Activated naive CD8-positive, alpha-beta T cell treated with anti-CD3 and anti-CD28 coated beads, Interleukin-2, amount 10 ng/mL, durations not matched to agents 7 days and 5 days (primary cell): ENCODE data around the gene FOSL2. TPM values are rescaled to one million over a fixed set of nuclear protein-coding genes. Genes with fewer than 3 reads are reported as not detected.

Experiments
- ATAC-seq: fragments of 150-1000 bp; cut with Tn5 transposase; one replicate; pipeline ENCODE4 v1.10.0; 2021; ENCODE audit warnings: low read depth, moderate library complexity
- POLR2A ChIA-PET: fragments of 350-600 bp; sonication (Branson Sonifier 250); formaldehyde crosslinking; loops from one replicate; lab custom pipeline; 2021; ENCODE audit warnings: antibody characterized with exemption; lab: Charles Lee
- DNase-seq: peaks from one replicate; pipeline ENCODE4 v3.0.0; 2021
- H3K27ac Mint-ChIP-seq: one replicate; pipeline ENCODE4 v1.8.0; 2022; ENCODE audit warnings: mild to moderate bottlenecking, mixed read lengths
- H3K27me3 Mint-ChIP-seq: one replicate; pipeline ENCODE4 v1.8.0; 2022; ENCODE audit warnings: mild to moderate bottlenecking, moderate library complexity, mixed read lengths
- H3K36me3 Mint-ChIP-seq: one replicate; pipeline ENCODE4 v1.8.0; 2021; ENCODE audit warnings: mild to moderate bottlenecking, mixed read lengths
- H3K4me1 Mint-ChIP-seq: one replicate; pipeline ENCODE4 v1.8.0; 2021; ENCODE audit warnings: mixed read lengths
- H3K4me3 Mint-ChIP-seq: one replicate; pipeline ENCODE4 v1.8.0; 2022; ENCODE audit warnings: mild to moderate bottlenecking, moderate library complexity, mixed read lengths
- H3K9me3 Mint-ChIP-seq: one replicate; pipeline ENCODE4 v1.8.0; 2021; ENCODE audit warnings: mixed read lengths
- total RNA-seq, 2 experiments: library from RNA; stranded (reverse); gene quantifications; one replicate each; pipeline ENCODE4 v1.2.3, GENCODE V29; 2021

Gene FOSL2
- total RNA-seq, 2 experiments from 2014 or later, result 24.9 to 30.1 TPM

DNA sequence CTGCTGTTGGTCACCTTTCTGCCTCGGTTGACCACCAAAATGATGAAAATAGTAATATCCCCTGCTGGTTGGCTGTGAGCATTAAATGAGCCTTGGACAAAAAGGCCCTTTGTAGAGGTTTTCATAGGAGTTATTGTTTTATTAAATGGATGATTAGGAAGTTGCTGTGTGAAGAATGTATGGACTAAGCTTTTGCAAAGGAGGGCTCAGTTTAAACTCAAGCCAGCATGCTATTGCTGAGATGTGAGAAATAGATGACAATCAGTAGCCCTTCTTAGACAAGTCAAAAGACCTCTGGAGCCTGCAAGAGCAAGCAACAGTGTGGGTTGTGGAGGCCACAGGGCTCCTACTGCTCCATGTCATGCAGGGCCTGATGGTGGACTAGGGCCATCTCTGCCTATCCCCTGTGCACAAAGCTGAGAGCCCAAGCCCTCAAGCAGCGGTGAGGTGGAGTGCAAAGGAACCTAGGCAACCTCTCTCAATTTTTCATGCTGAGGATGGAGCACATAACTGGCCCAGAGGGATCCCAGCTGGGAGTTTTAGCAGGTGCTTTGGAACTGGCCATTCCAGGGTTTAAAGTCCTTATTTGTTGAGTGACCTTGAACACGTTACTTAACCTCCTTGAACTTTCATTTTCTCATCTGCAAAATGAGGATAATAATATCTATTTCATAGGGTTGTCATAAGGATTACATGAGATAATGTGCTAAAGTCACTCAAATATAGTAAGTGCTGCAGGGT, 37.1 kb downstream of the FOSL2 start:
- peaks cover 69% of the 10 kb centered on the region for H3K4me1 Mint-ChIP-seq
- ATAC-seq (peak; percentile 5), DNase-seq (no peak)
- peaks cover 12% of the 10 kb centered on the region for H3K36me3 Mint-ChIP-seq
- H3K4me3 Mint-ChIP-seq, result peak overlapping the region; percentile 60
- H3K9me3 Mint-ChIP-seq, result peaks cover 5% of the 10 kb centered on the region
- peak overlapping the region; percentile 84 for H3K27ac Mint-ChIP-seq
- POLR2A ChIA-PET, result interaction anchor here (0.5 to 2.4 kb wide), 6 partner anchors 19 to 660 kb away, joined by 3 to 10 read pairs (median 4); no protein-coding TSS in a partner anchor
- H3K27me3 Mint-ChIP-seq, result no peaks in the 10 kb centered on the region

DNA sequence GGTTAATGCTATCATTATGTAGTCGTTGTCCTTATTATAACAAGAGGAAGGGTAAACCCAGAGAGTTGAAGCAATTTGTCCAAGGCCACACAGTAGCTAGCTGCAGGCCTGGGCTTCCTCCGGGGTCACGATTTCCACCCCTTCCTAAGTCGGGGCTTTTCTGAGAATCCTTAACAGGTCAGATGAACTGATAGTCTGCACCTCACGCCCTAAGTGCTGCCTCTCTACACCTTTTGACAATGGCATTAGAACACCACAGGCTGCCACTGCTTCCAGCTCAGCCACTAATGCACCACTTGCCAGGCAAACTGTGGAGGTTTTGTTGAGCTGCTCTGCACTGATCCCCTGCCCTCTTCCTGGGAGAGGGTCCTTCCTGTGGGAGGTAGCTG, 37.7 kb downstream of the FOSL2 start:
- Mint-ChIP-seq H3K9me3 (peaks cover 5% of the 10 kb centered on the region), H3K27ac (peak overlapping the region; percentile 84), H3K4me1 (peaks cover 69% of the 10 kb centered on the region), H3K36me3 (peaks cover 12% of the 10 kb centered on the region), H3K4me3 (peak overlapping the region; percentile 60), H3K27me3 (no peaks in the 10 kb centered on the region)
- DNase-seq, result no peak
- ATAC-seq, result peak; percentile 69
- POLR2A ChIA-PET, result interaction anchor here (0.5 to 2.4 kb wide), 6 partner anchors 19 to 660 kb away, joined by 3 to 10 read pairs (median 4); no protein-coding TSS in a partner anchor

DNA sequence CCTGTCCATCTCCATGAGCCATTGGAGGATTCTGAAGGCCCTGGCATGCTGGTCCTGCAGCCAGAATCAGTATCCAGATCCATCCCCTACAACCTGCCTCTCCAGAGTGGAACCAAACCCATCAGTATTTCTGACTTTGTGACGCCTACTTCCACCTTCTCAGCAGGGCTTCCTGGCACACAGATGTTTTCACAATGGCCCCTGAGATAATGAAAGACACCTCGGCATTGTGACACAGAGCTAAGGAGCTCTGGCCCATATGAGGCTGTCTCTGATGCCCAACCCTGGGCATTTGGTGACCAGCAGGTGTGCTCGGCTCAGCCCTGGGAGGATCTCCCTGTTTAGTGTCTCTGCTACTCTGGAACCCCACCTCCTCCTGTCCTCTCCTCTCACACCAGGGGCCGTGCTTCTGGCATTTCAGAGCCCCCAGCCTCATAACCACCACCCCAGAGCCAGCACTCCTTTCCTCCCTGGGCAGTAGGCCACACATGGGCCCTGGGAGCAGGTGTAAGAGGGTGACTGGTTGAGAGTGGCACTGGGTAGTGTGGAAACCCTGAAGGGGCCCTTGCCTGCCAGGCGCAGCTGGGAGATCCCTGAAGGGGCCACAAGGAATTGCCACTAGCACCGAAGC, 38.2 kb downstream of the FOSL2 start:
- peak overlapping the region; percentile 84 for H3K27ac Mint-ChIP-seq
- H3K27me3 Mint-ChIP-seq, result no peaks in the 10 kb centered on the region

DNA sequence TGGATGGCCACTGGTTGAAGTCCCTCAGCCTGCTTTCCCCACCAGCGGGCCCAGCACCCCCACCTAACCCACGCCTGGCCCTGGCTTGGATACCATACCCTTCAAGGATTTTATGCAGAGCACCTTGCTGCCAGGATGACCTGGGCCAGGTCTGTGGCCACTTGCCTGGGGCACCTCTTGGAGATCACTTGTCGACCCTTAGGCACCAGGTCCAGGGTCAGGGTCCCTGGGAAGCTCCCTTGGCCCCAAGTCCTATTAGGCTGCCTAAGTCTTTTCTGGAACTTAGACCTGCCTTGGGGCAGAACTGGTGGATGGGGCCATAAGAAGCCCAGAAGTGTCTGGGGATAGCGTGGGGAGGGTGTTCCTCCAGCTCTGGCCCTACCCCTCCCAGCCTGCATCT, 39.1 kb downstream of the FOSL2 start:
- Mint-ChIP-seq H3K27ac (peak overlapping the region; percentile 84), H3K9me3 (peaks cover 5% of the 10 kb centered on the region), H3K27me3 (no peaks in the 10 kb centered on the region), H3K4me3 (no peak overlapping the region), H3K36me3 (peaks cover 12% of the 10 kb centered on the region), H3K4me1 (peaks cover 67% of the 10 kb centered on the region)
- DNase-seq, result no peak
- POLR2A ChIA-PET, result interaction anchor here (2.4 kb wide), 1 partner anchor 22 kb away, joined by 10 read pairs; no protein-coding TSS in a partner anchor
- no peak for ATAC-seq

More for the DNA sequence above, 38.2 kb downstream of the FOSL2 start:
- Mint-ChIP-seq H3K36me3 (peaks cover 12% of the 10 kb centered on the region), H3K4me3 (peak overlapping the region; percentile 60), H3K4me1 (peaks cover 71% of the 10 kb centered on the region), H3K9me3 (peaks cover 5% of the 10 kb centered on the region)
- POLR2A ChIA-PET, result interaction anchor here (1.2 to 2.4 kb wide), 4 partner anchors 18 to 39 kb away, joined by 3 to 10 read pairs (median 4); no protein-coding TSS in a partner anchor
- ATAC-seq (peak; percentile 28), DNase-seq (no peak)

DNA sequence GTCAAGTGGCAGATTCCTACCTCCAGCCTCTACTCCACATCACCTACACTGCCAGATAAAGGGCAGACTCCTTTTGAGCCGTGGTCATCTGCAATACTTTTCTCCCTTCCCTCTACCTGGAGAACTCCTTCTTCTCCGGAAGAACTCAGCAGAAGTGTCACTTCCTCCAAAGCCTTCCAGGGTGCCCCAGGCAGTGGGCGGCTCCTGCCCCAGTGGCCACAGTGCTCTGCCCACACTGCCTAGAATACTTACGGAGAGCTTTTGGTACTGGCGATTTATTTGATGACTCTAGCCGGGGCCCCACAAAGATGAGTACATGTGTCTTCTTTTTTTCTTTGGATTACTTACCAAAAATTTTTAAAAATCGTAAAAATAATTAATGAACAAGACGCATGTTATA, 39.7 kb downstream of the FOSL2 start:
- H3K4me3 Mint-ChIP-seq, result no peak overlapping the region
- H3K4me1 Mint-ChIP-seq, result peaks cover 65% of the 10 kb centered on the region
- DNase-seq (no peak), ATAC-seq (no peak)
- H3K9me3 Mint-ChIP-seq, result peaks cover 5% of the 10 kb centered on the region
- peak overlapping the region; percentile 63 for H3K27ac Mint-ChIP-seq
- H3K36me3 Mint-ChIP-seq, result peaks cover 12% of the 10 kb centered on the region
- no peaks in the 10 kb centered on the region for H3K27me3 Mint-ChIP-seq
- POLR2A ChIA-PET, result no interaction called here

DNA sequence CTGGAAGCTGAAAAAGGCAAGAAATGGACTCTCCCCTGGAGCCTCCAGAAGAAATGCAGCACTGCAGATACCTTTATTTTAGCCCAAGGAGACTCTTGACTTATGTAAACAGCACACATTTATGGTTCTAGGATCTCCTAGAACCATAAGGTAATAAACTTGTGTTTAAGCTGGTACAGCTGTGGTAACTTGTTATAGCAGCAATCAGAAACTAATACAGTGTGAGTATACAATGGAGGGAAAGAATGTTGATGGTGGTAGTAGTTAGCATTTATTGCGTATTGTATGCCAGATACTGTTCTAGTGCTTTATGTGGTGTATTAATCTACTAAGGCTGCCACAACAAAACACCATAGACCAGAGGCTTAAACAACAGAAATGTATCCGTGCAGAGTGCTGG, 40.6 kb downstream of the FOSL2 start:
- no peak overlapping the region for H3K4me3 Mint-ChIP-seq
- H3K9me3 Mint-ChIP-seq, result peaks cover 5% of the 10 kb centered on the region
- DNase-seq (no peak), ATAC-seq (no peak)
- H3K4me1 Mint-ChIP-seq, result peaks cover 64% of the 10 kb centered on the region
- H3K36me3 Mint-ChIP-seq, result peaks cover 12% of the 10 kb centered on the region
- no peaks in the 10 kb centered on the region for H3K27me3 Mint-ChIP-seq
- POLR2A ChIA-PET, result interaction anchor here (0.6 kb wide), 1 partner anchor 42 kb away, joined by 5 read pairs; no protein-coding TSS in a partner anchor
- no peak overlapping the region for H3K27ac Mint-ChIP-seq

DNA sequence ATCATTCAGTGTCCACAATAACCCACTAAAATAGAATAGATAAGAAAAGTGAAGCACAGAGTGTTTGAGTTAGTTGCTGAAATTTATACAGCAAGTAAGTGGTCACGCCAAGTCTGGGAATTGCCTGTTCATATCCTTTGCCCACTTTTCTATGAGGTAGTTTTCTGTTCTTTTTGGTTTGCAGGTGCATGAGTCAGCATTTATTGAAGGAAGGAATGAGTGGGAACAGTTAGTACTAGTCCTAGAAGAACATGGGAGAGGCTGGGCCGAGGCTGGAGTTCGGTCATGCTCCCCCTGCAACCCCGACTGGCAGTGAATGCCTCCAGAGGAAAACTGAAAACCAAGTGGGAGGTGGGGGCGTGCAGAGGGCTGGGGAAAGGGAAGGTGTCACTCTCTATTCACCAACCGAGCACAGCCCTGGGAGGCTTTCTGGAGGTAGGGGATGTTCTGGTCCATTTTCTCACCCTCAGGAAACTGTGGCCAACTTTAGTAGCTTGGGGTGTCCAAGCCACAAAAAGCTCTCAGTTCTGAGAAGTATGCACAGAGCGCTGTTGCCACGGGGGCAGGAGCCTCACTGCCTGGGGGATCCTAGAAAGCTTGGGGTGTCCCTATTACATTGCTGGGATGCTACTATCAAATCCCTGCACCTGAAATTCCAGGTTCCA, 41.4 kb downstream of the FOSL2 start:
- Mint-ChIP-seq H3K27ac (peak overlapping the region; percentile 51), H3K4me1 (peaks cover 71% of the 10 kb centered on the region), H3K9me3 (peaks cover 5% of the 10 kb centered on the region), H3K36me3 (peaks cover 12% of the 10 kb centered on the region), H3K4me3 (peak overlapping the region; percentile 64), H3K27me3 (no peaks in the 10 kb centered on the region)
- ATAC-seq (peak; percentile 62), DNase-seq (no peak)
- POLR2A ChIA-PET, result interaction anchor here (0.6 to 2.5 kb wide), 4 partner anchors 10 to 621 kb away, joined by 4 to 17 read pairs (median 5); partner anchors contain the start of gene FOSL2

DNA sequence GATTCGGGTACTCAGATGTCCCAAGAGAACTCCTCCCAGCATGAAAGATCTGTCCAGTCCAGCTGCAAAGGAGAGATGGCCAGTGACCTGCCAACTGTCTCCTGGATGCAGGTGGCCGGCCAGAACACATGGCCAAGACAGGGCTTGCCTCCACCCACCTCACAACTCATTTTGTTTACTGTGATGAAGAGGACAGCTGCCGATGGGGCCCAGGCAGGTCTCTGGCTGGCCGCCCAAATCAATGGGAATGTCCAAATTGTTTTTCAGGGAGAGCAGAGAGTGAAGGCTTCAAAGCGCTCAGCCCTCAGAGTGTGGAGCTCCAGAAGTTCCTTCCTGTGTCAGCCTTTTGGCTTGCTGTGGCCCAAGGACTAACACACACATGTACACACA, 41.9 kb downstream of the FOSL2 start:
- no peak for ATAC-seq
- peaks cover 5% of the 10 kb centered on the region for H3K9me3 Mint-ChIP-seq
- H3K27ac Mint-ChIP-seq, result peak overlapping the region; percentile 51
- POLR2A ChIA-PET, result interaction anchor here (0.6 to 2.5 kb wide), 5 partner anchors 10 to 621 kb away, joined by 4 to 17 read pairs (median 5); partner anchors contain the start of gene FOSL2
- H3K27me3 Mint-ChIP-seq, result no peaks in the 10 kb centered on the region
- DNase-seq, result no peak
- peaks cover 70% of the 10 kb centered on the region for H3K4me1 Mint-ChIP-seq
- peaks cover 12% of the 10 kb centered on the region for H3K36me3 Mint-ChIP-seq
- H3K4me3 Mint-ChIP-seq, result peak overlapping the region; percentile 64

DNA sequence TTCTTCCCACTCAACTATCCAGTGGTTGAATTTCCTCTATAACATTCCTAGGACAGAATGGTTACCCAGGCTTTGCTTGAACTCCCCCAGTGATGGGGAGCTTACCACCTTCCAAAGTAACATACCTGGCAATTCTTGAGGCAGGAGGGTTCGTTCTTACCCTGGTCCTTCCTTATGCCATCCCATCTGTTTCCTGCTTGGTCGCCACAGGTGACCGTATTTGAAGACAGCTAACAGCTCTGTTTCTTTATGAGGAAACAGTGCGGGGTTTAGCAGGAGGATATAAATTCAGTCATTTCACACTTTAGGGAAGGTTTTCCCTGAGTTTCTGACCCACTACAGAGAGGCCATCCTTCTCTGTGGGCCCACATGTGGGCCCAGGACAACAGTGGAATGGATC, 42.6 kb downstream of the FOSL2 start:
- Mint-ChIP-seq H3K4me1 (peaks cover 64% of the 10 kb centered on the region), H3K36me3 (peaks cover 12% of the 10 kb centered on the region), H3K27ac (no peak overlapping the region), H3K4me3 (no peak overlapping the region), H3K9me3 (peaks cover 5% of the 10 kb centered on the region), H3K27me3 (no peaks in the 10 kb centered on the region)
- no peak for ATAC-seq
- POLR2A ChIA-PET, result interaction anchor here (0.7 to 2.5 kb wide), 3 partner anchors 11 to 130 kb away, joined by 4 to 17 read pairs (median 4); no protein-coding TSS in a partner anchor
- DNase-seq, result no peak

DNA sequence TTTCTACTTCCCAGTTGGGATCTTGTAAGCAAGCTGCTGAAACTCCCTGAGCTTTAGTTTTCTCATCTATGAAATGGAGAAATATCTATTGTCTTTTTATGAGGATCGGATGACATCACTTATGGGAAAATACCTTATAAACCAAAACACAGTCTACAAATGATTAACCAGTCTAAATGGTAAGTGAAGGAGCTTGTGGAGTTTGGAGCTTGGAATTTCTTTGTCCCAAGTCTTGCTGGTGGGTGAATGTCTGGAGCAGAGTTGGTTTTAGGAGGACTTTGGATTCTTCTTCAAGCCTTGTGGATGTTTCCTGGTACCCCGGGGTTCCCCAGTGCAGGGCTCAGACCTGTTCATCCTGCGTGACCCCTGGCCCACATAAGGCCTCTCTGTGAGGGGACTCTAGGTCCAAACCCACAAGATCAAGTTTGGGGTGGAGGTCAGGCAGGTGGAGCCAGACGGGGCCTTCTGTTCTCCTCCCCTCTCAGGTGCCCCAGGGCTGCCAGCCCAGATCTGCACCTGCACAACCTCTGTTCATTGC, 43.2 kb downstream of the FOSL2 start:
- Mint-ChIP-seq H3K9me3 (peaks cover 5% of the 10 kb centered on the region), H3K36me3 (peaks cover 12% of the 10 kb centered on the region), H3K4me1 (peaks cover 57% of the 10 kb centered on the region), H3K27me3 (no peaks in the 10 kb centered on the region), H3K4me3 (no peak overlapping the region), H3K27ac (peak overlapping the region; percentile 30)
- ATAC-seq (no peak), DNase-seq (no peak)
- POLR2A ChIA-PET, result interaction anchor here (2.5 kb wide), 1 partner anchor 11 kb away, joined by 17 read pairs; no protein-coding TSS in a partner anchor

DNA sequence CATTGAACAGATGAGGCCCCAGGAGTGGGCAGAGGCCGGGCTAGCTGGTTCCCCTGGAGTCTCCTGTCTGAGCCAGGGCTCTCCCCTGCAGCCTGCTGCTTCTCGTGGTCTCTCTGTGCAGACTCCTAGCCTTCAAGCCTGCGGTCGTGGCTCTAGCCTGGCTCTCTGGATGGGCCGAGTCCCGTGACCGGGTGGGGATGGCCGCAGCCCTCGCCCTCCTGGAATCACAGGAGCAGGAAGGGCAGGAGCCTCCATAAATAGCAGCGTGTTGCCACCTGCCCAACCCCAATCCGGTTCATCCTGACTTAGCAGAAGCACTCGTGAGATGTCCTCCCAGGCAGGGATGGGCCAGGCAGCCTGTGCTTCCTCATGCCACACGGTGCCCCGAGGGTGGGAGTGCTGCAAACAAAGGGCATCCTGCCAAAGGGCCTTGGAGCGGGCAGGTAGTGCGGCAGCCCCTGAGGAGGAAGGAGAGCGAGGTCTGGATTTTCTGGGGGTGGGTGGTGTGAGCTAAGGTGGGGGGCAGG, 43.9 kb downstream of the FOSL2 start:
- no peak overlapping the region for H3K27ac Mint-ChIP-seq
- H3K27me3 Mint-ChIP-seq, result no peaks in the 10 kb centered on the region
- H3K4me1 Mint-ChIP-seq, result peaks cover 50% of the 10 kb centered on the region
- no peak for ATAC-seq
- H3K4me3 Mint-ChIP-seq, result no peak overlapping the region
- H3K9me3 Mint-ChIP-seq, result peaks cover 5% of the 10 kb centered on the region
- H3K36me3 Mint-ChIP-seq, result peaks cover 12% of the 10 kb centered on the region
- POLR2A ChIA-PET, result no interaction called here
- no peak for DNase-seq

DNA sequence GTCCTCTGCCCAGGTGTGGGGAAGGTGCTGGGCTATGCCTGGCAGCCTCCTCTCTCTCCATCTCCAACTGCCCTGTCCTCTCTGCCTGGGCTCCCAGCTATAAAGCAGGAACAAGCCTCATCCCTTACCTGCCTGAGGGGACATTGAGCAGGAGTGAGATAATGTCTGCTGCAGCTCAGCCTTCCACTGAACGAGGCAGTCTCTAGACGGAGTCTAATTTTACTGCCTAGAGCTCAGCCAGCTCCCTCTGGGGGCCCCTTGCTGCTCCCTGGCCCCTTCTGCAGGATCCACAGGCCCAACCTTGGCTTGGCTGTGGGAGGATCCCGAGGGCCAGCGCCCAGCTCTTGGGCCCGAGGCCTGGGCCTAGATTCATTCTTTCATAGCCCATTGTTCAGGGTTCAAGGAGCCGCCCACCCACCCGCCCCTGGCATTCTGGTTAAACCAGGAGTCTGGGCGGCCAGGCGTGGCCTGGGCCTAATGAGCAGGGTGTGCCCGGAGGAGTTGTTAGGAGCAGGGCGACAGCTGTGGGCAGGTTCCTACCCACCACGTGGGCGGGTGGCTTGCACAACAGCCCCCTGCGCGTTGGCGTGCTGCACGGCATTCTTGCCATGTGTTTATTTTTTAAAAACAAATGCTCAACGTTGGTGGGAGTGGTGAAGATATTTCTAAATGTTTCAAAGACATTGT, 44.6 kb downstream of the FOSL2 start:
- no peak overlapping the region for H3K4me3 Mint-ChIP-seq
- peaks cover 5% of the 10 kb centered on the region for H3K9me3 Mint-ChIP-seq
- peaks cover 9% of the 10 kb centered on the region for H3K36me3 Mint-ChIP-seq
- DNase-seq, result no peak
- peaks cover 43% of the 10 kb centered on the region for H3K4me1 Mint-ChIP-seq
- POLR2A ChIA-PET, result interaction anchor here (0.6 kb wide), 1 partner anchor 1129 kb away, joined by 3 read pairs; the partner anchor contains the start of gene UCN
- no peak overlapping the region for H3K27ac Mint-ChIP-seq
- no peaks in the 10 kb centered on the region for H3K27me3 Mint-ChIP-seq
- ATAC-seq, result no peak
